Measurements from ENCODE around the gene EMILIN2.

The EMILIN2 gene

DNA sequence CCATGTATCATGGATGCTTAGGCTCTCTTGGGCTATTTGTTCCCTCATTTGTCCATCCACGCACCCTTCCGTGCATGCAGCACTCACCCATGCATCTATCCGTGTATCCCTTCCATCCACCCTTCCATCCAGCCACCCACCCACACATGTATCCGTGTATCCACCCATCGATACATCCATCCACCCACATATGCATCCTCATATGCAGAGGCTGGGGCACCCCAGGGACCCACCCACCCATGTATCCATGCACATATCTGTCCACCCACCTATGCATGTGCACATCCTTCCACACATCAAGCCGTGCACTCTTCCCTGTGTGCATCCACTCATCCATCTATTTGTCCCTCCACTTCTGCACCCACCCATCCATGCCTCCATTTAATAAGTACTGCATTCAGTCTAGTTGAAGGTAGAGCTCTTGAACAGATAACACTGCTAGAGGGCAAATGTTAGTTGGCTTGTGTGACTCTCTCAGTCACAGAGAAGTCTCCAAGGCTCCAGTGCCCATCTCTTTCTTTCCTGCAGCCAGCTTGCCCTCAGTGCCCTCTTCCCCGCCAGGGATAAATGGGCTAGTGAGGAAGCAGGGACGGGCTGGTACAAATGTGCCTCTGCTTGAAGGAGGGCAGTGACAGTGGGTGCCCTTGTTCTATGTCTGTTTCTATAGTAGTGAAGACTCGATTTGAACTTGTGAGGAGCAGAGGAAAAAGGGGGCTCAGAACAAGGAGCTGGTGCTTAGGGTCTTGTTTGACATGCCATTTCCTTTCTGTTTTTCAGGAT, 61.5 kb downstream of the EMILIN2 start:
- Histone ChIP-seq H3K27me3 (ENCODE audit: insufficient read depth, poor library complexity, severe bottlenecking) (no peaks in the 10 kb centered on the region), H3K27ac (replicated peaks) (no peak overlapping the region), H3K4me3 (replicated peaks; ENCODE audit: insufficient read depth, low read length) (no peak overlapping the region)
- TF ChIP-seq, protein P1, sequence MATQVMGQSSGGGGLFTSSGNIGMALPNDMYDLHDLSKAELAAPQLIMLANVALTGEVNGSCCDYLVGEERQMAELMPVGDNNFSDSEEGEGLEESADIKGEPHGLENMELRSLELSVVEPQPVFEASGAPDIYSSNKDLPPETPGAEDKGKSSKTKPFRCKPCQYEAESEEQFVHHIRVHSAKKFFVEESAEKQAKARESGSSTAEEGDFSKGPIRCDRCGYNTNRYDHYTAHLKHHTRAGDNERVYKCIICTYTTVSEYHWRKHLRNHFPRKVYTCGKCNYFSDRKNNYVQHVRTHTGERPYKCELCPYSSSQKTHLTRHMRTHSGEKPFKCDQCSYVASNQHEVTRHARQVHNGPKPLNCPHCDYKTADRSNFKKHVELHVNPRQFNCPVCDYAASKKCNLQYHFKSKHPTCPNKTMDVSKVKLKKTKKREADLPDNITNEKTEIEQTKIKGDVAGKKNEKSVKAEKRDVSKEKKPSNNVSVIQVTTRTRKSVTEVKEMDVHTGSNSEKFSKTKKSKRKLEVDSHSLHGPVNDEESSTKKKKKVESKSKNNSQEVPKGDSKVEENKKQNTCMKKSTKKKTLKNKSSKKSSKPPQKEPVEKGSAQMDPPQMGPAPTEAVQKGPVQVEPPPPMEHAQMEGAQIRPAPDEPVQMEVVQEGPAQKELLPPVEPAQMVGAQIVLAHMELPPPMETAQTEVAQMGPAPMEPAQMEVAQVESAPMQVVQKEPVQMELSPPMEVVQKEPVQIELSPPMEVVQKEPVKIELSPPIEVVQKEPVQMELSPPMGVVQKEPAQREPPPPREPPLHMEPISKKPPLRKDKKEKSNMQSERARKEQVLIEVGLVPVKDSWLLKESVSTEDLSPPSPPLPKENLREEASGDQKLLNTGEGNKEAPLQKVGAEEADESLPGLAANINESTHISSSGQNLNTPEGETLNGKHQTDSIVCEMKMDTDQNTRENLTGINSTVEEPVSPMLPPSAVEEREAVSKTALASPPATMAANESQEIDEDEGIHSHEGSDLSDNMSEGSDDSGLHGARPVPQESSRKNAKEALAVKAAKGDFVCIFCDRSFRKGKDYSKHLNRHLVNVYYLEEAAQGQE (IDR thresholded peaks at IDR 0.05; ENCODE audit: insufficient replicate concordance, low read depth), result no peak
- TF ChIP-seq SPI1 (IDR thresholded peaks at IDR 0.05; ENCODE audit: borderline replicate concordance, low read depth) (no peak), CTCF (IDR thresholded peaks at IDR 0.05; ENCODE audit: insufficient read depth, low read length) (no peak), POLR2AphosphoS5 (IDR thresholded peaks at IDR 0.05; ENCODE audit: low read depth) (no peak), GABPA (IDR thresholded peaks at IDR 0.05; ENCODE audit: low read depth) (no peak)
- DNase-seq (ENCODE audit: low read depth in 1 of 2, low spot score in 1 of 2), result no peak

GRCh38 chr18:2908946-2909335, 62.1 kb downstream of the EMILIN2 start:
- no peak overlapping the region for H3K27ac ChIP-seq (replicated peaks)
- DNase-seq (ENCODE audit: low read depth in 1 of 2, low spot score in 1 of 2), result no peak
- no peaks in the 10 kb centered on the region for H3K27me3 ChIP-seq (ENCODE audit: insufficient read depth, poor library complexity, severe bottlenecking)
- no peak for TF ChIP-seq SPI1 (IDR thresholded peaks at IDR 0.05; ENCODE audit: borderline replicate concordance, low read depth)
- no peak for TF ChIP-seq POLR2AphosphoS5 (IDR thresholded peaks at IDR 0.05; ENCODE audit: low read depth)
- TF ChIP-seq GABPA (IDR thresholded peaks at IDR 0.05; ENCODE audit: low read depth), result no peak
- TF ChIP-seq, protein P1 (IDR thresholded peaks at IDR 0.05; ENCODE audit: insufficient replicate concordance, low read depth), result no peak
- no peak for TF ChIP-seq CTCF (IDR thresholded peaks at IDR 0.05; ENCODE audit: insufficient read depth, low read length)
- H3K4me3 ChIP-seq (replicated peaks; ENCODE audit: insufficient read depth, low read length), result no peak overlapping the region

DNA sequence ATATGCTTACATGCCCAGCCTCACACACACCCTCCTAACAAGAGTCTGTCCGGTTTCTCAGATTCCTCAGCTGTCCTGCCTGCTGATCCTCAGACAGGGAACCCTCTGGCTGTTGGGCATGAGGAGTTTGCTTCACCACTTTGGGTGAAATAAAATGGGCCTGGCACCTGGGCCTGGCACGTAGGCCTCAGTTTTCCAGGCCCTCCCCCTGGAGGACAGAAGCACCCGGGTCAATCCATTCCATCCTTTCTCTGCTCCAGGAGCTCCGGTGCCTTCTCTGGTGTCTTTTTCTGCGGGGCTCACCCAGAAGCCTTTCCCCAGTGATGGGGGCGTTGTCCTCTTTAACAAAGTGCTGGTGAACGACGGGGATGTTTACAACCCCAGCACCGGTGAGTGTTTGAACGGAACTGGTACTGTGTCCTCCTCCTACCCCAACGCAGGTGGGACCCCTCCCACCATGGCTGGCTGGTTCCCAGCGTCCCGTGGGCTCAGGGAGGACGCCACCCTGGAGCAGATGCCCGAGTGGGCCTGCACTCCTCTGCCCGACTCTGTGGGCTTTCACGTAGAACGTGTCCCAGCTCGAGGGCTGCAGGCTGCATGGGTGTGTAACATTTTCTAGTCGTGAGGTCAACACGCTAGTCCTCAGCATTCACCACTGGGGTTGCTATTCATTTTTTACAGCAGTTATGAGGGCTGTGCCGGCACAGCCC, 62.8 kb downstream of the EMILIN2 start:
- DNase-seq (ENCODE audit: low read depth in 1 of 2, low spot score in 1 of 2), result no peak
- TF ChIP-seq GABPA (IDR thresholded peaks at IDR 0.05; ENCODE audit: low read depth), result no peak
- TF ChIP-seq SPI1 (IDR thresholded peaks at IDR 0.05; ENCODE audit: borderline replicate concordance, low read depth), result no peak
- TF ChIP-seq, protein P1 (IDR thresholded peaks at IDR 0.05; ENCODE audit: insufficient replicate concordance, low read depth), result no peak
- TF ChIP-seq CTCF (IDR thresholded peaks at IDR 0.05; ENCODE audit: insufficient read depth, low read length), result no peak
- no peak for TF ChIP-seq POLR2AphosphoS5 (IDR thresholded peaks at IDR 0.05; ENCODE audit: low read depth)
- no peak overlapping the region for H3K4me3 ChIP-seq (replicated peaks; ENCODE audit: insufficient read depth, low read length)
- no peaks in the 10 kb centered on the region for H3K27me3 ChIP-seq (ENCODE audit: insufficient read depth, poor library complexity, severe bottlenecking)
- H3K27ac ChIP-seq (replicated peaks), result no peak overlapping the region

Measured in HL-60 (cell line).